PC-9 (cell line): ENCODE results near the gene HPCAL4.

Experiments
- EZH2 ChIP-seq: fragments of 200-600 bp; sonication (generic); IDR thresholded peaks from 2 replicates; pipeline ENCODE4 v1.8.0; 2017; ENCODE audit warnings: antibody characterized with exemption, low read depth
- TF ChIP-seq, protein P1 (sequence below): fragments of 200-600 bp; sonication (generic); conservative IDR thresholded peaks from 2 replicates; pipeline ENCODE4 v1.6.1; 2017; ENCODE audit warnings: mixed run types, antibody characterized with exemption, mild to moderate bottlenecking, moderate library complexity

DNA sequence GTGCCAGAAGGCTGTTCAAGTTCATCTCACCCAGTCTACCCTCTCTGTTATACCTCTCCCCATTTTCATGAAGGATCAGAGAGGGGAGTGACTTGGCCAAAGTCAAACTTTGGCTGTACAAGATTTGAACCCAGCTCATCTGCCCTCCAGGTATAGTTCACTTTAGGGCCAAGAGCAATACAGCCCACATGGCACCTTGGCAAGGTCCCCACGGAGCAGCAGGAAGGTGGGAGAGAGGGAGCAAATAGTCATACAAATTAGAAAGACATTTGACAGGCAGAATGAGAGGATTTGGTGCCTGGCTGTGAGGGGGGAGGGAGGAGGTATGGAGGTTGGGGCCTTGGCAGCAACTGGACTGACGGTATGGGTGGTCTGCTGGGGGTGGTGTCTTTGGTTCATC lies 1.0 kb downstream of the HPCAL4 start:
- TF ChIP-seq, protein P1, sequence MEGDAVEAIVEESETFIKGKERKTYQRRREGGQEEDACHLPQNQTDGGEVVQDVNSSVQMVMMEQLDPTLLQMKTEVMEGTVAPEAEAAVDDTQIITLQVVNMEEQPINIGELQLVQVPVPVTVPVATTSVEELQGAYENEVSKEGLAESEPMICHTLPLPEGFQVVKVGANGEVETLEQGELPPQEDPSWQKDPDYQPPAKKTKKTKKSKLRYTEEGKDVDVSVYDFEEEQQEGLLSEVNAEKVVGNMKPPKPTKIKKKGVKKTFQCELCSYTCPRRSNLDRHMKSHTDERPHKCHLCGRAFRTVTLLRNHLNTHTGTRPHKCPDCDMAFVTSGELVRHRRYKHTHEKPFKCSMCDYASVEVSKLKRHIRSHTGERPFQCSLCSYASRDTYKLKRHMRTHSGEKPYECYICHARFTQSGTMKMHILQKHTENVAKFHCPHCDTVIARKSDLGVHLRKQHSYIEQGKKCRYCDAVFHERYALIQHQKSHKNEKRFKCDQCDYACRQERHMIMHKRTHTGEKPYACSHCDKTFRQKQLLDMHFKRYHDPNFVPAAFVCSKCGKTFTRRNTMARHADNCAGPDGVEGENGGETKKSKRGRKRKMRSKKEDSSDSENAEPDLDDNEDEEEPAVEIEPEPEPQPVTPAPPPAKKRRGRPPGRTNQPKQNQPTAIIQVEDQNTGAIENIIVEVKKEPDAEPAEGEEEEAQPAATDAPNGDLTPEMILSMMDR, result no peak
- TF ChIP-seq EZH2, result no peak
